ENCODE results near the gene EIF2D. TPM values are rescaled to one million over a fixed set of nuclear protein-coding genes. Genes with fewer than 3 reads are reported as not detected.

Gene EIF2D
- total and polyA plus RNA-seq, 2 of the 13 experiments (the other 11 are each of a cell fraction or from before 2014, with no cell fraction given) = 45.1 to 64.9 TPM

DNA sequence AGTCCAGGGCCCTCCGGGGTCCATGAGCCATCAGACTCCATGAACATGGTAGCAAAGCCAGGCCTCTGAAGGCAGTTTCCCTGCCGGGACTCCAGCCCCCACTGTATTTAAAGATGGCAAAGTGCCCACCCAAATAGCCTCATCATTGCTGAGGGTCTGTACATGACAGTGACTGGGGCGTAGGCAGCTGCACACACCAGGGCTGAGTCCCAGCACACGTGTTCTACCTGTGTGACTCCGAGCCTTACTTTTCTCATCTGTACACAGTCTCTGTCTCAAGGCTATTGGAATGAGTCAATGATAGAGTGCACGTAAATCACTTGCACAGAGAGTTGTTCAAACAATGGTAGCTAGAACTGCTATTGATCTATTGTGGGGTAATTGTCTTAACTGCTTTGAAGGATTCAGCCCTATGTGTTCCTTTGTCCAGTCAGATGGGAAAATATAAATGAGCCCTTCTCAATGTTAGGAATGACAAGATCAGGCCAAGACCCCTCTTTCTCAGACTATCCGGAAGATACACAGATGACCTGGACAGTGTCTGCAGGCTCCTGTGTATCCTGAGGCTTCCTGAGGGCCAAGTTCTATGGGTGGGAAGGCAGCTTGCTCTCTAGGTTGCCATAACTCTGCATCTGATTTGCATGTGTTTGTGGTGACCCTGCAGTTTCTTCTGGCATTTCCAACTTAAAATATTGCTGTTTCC, 56.1 kb downstream of the EIF2D start (continued):
- 0 out of 2 replicates have a peak, but pooled peaks have one; percentile 44 for TF ChIP-seq ZNF607 (CRISPR knock-in tag; IDR thresholded peaks at IDR 0.05; ENCODE audit: borderline replicate concordance)
- TF ChIP-seq NCOA5 (CRISPR knock-in tag; IDR thresholded peaks at IDR 0.05) = no peak
- TF ChIP-seq HIC2 (CRISPR knock-in tag; IDR thresholded peaks at IDR 0.05; ENCODE audit: low read depth) = no peak
- TF ChIP-seq ZNF446 (CRISPR knock-in tag; IDR thresholded peaks at IDR 0.05) = no peak
- TF ChIP-seq ONECUT2 (CRISPR knock-in tag; IDR thresholded peaks at IDR 0.05) = peak; percentile 74; the same call in 1 of the 2 replicates
- TF ChIP-seq MTA1 (CRISPR knock-in tag; IDR thresholded peaks at IDR 0.05; ENCODE audit: borderline replicate concordance) = no peak
- no peak for TF ChIP-seq SP140L (CRISPR knock-in tag; IDR thresholded peaks at IDR 0.05; ENCODE audit: borderline replicate concordance)
- no peak for TF ChIP-seq DRAP1 (CRISPR knock-in tag; IDR thresholded peaks at IDR 0.05)
- TF ChIP-seq, protein P1, sequence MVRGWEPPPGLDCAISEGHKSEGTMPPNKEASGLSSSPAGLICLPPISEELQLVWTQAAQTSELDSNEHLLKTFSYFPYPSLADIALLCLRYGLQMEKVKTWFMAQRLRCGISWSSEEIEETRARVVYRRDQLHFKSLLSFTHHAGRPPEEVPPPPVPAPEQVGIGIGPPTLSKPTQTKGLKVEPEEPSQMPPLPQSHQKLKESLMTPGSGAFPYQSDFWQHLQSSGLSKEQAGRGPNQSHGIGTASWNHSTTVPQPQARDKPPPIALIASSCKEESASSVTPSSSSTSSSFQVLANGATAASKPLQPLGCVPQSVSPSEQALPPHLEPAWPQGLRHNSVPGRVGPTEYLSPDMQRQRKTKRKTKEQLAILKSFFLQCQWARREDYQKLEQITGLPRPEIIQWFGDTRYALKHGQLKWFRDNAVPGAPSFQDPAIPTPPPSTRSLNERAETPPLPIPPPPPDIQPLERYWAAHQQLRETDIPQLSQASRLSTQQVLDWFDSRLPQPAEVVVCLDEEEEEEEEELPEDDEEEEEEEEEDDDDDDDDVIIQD (CRISPR knock-in tag; IDR thresholded peaks at IDR 0.05; ENCODE audit: low read depth) = no peak
- no peak for TF ChIP-seq ZNF652 (CRISPR knock-in tag; IDR thresholded peaks at IDR 0.05; ENCODE audit: borderline replicate concordance, low read depth)
- TF ChIP-seq TOPORS (CRISPR knock-in tag; IDR thresholded peaks at IDR 0.05) = no peak
- no peak for TF ChIP-seq AKNA (CRISPR knock-in tag; IDR thresholded peaks at IDR 0.05; ENCODE audit: borderline replicate concordance)
- peak; percentile 96 for TF ChIP-seq SOX13 (IDR thresholded peaks at IDR 0.05)
- TF ChIP-seq SOX13 (CRISPR knock-in tag; conservative IDR thresholded peaks at IDR 0.05 in 1 of 2, IDR thresholded peaks at IDR 0.05 in 1 of 2) = peak in 1 of 2 experiments; percentile 98; a peak in 2 of 4 replicates
- TF ChIP-seq NFE2L2 (IDR thresholded peaks at IDR 0.05; ENCODE audit: low read length) = no peak
- no peak; a peak in 1 of 4 replicates for TF ChIP-seq NR2F1 (CRISPR knock-in tag; IDR thresholded peaks at IDR 0.05)
- peak; percentile 25; the same call in 1 of the 2 replicates for TF ChIP-seq FOSL1 (CRISPR knock-in tag; IDR thresholded peaks at IDR 0.05; ENCODE audit: borderline replicate concordance)
- no peak for TF ChIP-seq JUNB (CRISPR knock-in tag; IDR thresholded peaks at IDR 0.05; ENCODE audit: borderline replicate concordance)
- TF ChIP-seq SRSF9 (IDR thresholded peaks at IDR 0.05; ENCODE audit: borderline replicate concordance, insufficient read depth, low read depth, low read length, poor library complexity, severe bottlenecking) = no peak
- no peak for TF ChIP-seq ELF1 (CRISPR knock-in tag; IDR thresholded peaks at IDR 0.05)
- no peak for TF ChIP-seq THAP11 (CRISPR knock-in tag; IDR thresholded peaks at IDR 0.05)
- TF ChIP-seq ZNF713 (CRISPR knock-in tag; IDR thresholded peaks at IDR 0.05) = no peak
